ENCODE measurements around the gene PES1.
"Not testable (repeated sequence)": the region's sequence is repeated elsewhere in the genome, so short reads cannot be mapped to it uniquely, and the experiment has no call there.

PES1 gene

DNA sequence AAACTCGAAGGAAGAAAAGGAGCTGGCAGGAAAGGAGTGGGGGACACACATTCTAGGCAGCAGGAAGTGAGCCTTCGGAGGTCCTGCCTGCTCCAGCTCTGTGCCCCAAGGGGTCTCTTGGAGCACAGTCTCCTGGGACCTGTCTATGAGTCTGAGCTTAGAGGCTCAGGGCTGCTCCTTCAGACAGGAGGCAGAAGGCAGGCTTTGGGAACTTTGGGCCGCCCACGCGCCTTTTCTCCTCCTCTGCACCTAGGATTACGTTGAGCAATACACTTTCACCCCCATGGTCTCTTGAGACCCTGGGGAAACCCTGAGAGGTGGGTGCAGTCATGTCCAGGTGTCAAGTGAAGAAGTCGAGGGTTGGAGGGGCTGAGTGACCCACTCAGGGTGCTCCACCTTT lies 16.2 kb upstream of the PES1 start:
- DNase-seq (ENCODE audit: low read depth), result no peak

DNA sequence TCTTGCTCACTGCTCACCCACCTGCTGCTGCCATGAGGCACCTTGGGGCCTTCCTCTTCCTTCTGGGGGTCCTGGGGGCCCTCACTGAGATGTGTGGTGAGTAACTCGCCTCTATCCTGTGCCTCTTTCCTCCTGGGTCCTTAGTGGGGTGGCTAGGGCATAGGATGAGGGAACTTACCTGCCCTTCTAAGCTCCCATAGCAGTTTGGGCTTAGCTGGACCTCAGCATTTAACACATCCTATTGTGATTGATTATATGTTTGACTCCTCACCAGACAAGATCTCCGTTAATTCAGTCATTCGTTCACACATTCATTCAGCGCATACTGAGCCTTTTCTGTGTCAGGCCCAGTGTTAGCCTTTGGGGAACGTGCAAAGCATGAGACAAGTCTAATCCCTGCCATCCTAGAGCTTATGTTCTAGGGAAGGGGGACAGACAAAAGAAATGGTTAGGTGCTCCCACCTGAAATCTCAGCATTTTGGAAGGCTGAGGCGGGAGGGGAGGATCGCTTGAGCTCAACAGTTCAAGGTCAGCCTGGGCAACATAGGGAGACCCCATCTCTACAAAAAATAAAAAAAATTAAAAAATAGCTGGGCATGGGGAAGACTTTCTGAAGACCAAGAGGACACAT lies 15.7 kb upstream of the PES1 start:
- DNase-seq (ENCODE audit: low read depth), result no peak

DNA sequence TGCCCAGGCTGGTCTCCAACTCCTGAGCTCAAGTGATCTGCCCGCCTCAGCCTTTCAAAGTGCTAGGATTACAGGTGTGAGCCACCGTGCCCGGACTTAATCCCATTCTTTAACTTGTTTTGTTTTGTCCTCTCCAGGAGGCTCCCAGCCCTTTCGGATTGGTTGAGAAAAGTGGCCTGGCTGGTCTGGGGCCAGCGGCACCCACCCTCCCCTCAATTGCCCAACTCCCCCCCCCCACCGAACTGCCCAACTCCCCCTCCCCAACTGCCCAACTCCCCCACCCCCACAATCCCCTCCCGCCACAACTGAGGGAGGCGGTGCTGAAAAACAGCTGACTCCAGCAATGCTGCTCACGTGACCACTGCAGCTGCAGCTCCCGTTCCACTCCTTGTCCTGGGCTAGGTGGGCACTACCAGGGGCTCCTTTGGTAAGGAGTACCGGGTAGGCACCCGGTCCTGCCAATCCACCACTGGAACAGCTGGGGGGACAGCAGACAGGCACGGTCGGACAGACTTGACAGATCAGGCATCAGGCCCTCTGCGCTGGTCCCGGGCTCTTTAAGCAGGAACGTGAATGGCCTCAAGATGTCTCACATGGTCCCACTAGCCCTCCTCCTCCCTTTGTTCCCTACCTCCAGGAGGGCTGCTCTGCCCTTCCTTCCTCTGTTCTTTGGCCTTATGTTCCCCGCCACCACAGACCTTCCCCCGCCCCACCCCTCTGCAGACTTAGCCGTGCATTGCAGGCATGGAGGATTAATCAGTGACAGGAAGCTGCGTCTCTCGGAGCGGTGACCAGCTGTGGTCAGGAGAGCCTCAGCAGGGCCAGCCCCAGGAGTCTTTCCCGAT lies 15.0 kb upstream of the PES1 start, which contains the start of gene TCN2:
Gene TCN2, plus strand, starts transcription at position 720 of the 845 bp plus-strand sequence. CDS start 158 bp downstream, outside the sequence.
- no peak for DNase-seq (ENCODE audit: low read depth)

DNA sequence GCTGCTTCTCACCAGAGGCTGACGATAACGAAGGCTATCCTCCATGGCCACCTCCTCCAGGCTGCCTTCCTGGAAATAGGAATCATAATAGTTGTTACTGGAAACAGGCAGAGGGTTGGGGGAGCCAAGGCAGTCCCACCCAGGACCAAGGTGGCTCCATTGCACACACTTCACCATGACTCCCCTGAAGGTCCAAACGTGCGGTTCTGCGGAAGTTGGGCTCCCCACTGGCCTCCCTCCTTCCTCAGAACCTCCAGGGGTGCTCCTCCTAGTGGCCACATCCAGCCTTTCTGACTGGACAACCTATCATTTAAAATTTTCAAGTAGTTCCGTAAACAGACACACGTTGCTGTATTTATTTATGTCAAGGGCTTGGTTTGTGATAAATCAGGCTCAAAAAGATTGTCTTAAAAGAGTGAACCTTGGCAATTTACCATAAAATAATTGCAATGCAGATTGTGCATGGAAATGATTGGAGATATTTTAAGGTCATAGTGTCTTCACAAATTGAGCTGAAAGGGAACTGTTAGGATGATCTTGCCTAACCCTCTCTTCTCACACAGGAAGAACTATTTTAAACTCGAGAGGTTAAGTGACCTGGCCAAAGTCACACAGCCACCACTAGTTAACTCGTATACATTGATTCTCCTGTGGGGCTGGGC lies 13.9 kb upstream of the PES1 start:
- DNase-seq (ENCODE audit: low read depth), result no peak

DNA sequence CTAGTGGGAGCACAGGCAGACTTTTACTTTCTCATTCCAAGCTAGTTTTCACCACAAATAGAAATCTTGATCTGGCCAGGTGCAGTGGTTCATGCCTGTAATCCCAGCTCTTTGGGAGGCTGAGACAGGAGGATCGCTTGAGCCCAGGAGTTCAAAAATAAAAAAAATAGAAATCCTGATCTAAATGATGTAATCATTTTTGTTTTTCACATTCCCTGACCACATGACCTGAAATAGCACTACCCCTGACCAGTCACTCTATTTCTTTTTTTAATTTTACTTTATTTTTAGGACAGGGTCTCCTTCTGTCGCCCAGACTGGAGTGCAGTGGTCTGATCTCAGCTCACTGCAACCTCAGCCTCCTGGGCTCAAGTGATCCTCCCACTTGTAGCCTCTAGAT lies 13.0 kb upstream of the PES1 start:
- no peak for DNase-seq (ENCODE audit: low read depth)

DNA sequence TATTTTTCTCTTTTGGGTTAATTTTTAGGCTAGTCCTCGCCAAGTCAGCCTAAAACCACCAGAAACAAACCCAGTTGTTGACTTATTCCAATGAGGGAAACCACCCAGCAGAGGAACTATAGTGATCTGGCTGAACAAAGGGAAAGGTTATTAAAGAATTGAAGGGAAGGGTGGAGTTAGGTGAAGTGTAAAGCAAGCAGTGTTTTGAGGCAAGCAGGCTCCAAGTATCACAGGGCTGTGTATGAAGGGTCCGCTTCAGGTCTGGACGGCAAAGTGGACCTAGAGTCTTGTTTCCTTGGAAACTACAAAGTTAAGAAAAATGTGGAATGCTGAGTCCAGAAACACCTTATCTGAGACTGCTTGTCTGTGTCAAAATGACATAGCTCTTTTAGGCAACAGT lies 12.1 kb upstream of the PES1 start:
- no peak for DNase-seq (ENCODE audit: low read depth)

DNA sequence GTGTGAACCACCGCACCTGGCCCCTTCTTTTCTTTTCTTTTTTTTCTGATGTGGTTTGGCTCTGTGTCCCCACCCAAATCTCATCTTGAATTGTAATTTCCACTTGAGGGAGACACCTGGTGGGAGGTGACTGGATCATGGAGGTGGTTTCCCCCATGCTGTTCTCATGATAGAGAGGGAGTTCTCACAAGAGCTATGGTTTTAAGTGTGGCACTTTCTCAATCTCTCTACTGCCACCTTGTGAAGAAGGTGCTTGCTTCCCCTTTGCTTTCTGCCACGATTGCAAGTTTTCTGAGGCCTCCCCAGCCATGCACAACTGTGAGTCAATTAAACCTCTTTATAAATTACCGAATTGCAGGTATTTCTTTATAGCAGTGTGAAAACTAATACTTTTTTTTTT lies 10.3 kb upstream of the PES1 start:
- DNase-seq (ENCODE audit: low read depth), result no peak

DNA sequence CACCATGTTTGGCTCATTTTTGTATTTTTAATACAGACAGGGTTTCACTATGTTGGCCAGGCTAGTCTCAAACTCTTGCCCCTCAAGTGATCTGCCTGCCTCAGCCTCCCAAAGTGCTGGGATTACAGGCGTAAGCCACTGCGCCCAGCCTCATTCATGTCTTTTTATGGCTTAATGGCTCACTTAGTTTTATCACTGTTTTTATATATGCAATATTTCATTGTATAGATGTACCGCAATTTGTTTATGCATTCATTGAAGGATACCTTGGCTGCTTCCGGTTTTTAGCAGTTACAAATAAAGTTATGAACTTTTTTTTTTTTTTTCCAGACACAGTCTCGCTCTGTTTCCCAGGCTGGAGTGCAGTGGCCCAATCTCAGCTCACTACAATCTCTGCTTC lies 9.8 kb upstream of the PES1 start:
- DNase-seq (ENCODE audit: low read depth), result no peak

DNA sequence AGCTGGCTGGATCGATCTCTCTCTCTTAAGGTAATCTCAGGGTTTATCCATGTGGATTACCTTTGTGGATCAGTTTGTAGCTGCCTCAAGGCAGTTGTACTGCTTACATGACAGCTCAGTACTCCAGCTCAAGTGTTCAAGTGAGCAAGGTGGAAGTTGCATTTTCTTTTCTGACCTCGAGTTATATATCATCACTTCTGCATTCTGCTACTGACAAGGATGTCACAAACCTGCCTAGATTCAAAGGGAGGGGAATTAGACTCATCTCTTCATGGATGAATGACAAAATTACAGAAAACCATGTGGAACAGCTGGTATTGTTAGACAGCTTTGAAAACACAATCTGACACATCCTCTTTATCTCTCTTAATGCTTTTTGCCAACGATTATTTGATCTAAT lies 9.2 kb upstream of the PES1 start:
- DNase-seq (ENCODE audit: low read depth), result no peak

DNA sequence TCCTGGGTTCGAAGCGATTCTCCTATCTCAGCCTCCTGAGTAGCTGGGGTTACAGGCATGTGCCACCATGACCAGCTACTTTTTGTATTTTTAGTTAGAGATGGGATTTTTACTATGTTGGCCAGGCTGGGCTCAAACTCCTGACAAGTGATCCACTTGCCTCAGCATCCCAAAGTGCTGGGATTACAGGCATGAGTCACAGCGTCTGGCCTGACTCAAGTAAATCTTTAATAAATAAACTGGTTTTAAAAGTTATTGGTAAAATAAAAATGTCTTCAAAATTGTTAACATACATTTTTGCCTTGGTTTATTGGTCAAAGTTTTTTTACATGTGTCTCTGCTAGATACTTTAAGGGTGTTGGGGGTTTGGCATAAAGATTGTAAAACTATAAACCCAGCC lies 7.3 kb upstream of the PES1 start:
- no peak for DNase-seq (ENCODE audit: low read depth)

DNA sequence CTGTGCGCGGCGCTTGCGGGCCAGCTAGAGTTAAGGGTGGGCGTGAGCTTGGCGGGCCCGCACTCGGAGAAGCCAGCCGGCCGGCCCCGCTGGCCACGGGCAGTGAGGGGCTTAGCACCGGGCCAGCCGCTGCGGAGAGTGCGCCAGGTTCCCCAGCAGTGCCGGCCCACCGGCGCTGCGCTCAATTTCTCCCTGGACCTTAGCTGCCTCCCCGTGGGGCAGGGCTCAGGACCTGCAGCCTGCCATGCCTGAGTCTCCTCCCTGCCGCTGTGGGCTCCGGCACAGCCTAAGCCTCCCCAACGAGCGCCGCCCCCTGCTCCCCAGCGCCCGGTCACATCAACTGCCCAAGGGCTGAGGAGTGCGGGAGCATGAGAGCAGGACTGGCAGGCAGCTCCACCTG lies 5.2 kb upstream of the PES1 start:
- no peak for DNase-seq (ENCODE audit: low read depth)

DNA sequence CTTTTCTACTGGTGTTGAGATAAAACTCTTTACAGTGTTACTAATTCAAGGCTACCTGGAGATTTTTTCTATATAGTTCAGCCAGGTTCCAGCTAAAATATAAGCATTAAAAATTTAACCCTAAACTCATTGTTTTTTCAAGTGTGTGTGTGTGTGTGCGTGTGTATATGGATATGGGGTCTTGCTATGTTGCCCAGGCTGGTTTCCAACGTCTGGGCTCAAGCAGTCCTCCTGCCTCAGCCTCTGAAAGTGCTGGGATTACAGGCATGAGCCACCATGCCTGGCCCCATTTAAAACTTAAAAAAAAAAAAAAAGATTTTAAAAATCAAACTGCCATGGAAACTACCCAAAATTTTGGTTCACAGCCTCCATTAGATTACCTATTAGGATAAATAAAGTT lies 4.5 kb upstream of the PES1 start:
- DNase-seq (ENCODE audit: low read depth), result no peak

DNA sequence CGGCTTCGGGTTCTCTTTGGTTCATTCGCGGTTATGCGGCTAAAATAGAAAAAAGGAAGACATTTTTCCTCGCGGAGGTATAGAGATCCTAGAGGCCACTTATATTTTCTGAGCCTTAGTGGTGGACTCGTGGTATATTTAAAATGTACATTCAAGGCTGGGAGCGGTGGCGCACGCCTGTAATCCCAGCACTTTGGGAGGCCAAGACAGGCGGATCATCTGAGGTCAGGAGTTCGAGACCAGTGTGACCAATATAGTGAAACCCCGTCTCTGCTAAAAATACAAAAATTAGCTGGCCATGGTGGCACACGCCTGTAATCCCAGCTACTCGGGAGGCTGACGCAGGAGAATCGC lies 627 bp upstream of the PES1 start:
- not testable (repeated sequence) for DNase-seq (ENCODE audit: low read depth)

DNA sequence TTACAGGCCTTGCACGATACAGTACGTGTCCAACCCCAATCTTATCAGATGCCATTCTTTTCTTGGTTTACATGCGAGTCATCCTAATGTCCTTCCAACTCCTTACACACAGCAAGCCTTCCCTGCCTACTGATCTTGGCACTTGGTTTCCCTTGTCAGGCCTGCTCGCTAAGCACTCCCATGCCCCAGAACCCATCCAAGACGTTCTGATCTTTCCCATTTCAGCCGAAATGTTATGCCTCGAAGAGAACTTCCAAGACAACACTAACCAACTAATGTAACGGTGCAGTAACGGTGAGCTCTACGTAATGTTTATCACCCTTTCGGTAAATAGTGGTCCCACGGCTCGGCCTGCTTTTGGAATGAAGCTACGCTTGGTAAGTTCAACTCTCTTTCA lies 521 bp downstream of the PES1 start:
- DNase-seq (ENCODE audit: low read depth), result no peak

DNA sequence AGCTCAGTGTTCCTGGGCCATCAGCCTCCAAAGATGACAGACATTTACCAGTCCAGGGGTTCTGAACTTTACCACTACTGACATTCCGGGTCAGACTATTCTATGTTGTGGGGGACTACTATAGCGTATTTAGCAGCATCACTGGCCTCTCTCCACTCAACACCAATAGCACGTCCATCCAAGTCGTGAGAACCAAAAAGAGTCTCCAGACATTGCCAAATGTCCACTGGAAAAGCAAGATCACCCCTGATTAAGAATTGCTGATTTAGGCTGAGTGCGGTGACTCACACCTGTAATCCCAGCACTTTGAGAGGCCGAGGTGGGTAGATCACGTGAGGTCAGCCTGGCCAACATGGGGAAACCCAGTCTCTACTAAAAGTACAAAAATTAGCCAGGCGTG lies 5.3 kb downstream of the PES1 start:
- no peak for DNase-seq (ENCODE audit: low read depth)

DNA sequence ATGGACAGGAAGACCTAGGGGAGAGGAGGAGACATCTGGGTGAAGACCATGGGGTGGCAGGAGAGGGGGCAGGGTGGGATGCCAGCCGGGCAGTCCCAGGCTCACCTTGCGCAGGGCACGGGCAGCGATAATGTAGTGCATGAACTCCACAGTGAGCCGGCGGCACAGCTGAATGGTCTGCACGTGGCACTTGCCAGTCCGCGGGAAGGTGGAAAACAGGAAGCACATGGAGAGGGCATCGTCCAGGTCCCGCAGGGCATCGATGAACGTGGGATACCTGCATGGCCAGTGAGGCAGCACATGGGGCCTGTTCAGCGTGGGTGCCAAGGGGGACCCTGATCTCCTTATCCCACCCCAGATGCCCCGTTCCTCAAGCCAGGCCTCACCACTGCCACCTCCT lies 7.3 kb downstream of the PES1 start:
- no peak for DNase-seq (ENCODE audit: low read depth)

DNA sequence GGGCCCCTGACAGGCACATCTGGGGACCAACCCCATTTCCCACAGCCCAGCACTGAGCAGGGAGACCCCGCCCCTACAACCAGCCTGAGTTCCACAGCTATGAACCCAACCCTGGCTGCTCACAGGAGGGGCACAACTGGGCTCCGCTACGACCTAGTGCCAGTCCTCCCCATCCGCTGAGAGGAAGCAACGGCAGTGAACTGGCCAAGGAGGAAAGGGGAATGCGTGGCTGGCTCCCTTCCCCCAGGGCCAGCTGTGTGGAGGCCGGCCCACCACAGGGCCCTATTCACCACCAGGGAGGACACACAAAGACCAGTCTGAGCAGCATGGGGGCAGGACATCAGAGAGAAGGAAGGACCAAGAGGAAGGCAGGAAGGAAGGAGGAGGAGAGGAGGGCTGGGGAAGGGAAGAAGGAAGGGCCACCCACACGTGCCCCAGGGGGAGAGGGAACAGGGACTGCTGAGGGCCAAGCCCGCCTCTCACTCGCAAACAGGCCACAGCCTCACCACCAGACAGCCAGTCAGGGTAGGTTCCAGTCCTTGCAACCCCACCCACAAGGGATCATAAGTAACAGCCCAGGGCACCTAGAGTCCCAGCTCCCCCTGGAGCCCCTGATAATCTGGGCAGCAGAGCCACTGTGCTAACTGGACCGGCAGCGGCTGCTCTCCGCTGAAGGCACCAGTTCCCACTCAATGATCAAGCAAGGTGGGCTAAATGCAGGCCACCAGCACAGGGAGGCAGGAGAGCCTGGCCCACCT lies 8.7 kb downstream of the PES1 start:
- no peak for DNase-seq (ENCODE audit: low read depth)

DNA sequence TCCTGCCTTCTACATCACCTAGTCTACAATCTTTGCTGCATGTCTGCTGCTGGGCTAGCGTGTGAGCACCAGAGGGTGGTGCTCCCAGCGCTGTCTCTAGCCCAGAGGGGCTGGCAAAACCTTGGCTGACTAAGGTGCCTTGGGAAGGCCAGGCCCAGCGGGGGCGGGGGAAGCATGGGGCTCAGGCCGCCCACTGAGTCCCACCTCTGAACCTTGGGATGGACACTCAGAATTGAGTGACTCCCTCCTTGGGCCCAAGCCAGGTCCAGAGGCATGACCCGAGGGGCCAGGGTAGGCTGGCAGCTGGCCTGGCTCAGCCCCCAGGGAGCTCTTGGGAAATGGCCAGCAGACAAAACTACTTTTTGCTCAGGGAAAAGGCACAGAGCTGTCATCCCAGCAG lies 9.7 kb downstream of the PES1 start:
- no peak for DNase-seq (ENCODE audit: low read depth)

DNA sequence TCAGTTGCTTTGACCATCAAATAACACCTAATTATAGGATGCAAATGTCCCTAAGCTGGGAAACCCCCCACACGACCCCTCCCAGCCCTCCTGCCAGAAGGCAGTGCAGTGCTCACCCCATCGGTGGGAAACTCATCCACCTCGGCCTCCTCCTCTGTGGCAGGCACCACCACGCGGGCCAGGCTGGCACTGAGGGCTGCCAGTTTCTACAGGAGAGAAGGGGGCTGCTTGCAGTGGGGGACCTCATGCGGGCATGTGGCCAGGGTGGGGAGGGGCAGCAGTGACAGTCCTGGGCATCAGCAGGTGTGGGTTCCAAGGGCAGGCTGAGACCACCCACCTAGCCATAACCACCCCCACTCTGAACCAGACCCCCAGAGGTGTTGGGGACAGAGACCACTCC lies 10.8 kb downstream of the PES1 start:
- DNase-seq (ENCODE audit: low read depth), result no peak

DNA sequence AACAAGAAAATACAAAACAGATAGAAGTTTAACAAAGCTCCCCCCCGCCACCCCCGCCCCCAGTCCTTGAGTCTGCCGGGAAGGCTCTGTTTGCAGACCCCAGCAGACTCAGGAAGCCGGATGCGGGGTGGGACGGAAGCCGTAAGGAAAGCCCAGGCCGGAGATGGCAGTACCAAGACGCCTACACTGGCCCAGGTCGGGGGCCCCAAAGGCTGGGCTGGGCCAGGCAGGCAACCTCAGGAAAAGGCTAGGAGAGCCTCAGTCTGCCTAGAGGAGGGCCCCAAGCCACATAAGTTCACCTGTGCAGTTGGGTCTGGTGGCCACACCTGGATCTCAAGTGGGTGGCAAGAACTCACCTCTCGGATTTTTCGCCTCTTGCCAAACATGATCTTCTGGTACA lies 13.2 kb downstream of the PES1 start:
- DNase-seq (ENCODE audit: low read depth), result no peak

DNA sequence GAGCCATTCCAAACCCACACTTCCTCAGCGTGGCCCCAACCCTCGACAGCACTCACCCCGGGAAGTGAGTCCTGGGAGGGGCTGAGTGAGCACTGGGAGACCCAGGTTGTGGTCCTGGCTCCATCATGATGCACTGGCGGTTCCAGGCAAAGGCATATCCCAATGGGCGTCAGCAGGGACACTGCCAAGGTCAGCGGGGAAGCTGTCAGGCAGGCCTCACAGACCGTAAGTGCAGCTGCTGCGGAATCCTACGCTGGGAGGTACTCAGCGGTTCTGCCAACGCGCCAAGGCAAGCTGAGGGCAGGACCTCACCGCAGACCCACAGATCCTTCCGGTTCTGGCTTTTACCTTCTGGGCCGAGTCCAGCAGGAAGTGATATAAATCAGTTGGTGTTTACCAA lies 15.9 kb downstream of the PES1 start:
- DNase-seq (ENCODE audit: low read depth), result no peak

DNA sequence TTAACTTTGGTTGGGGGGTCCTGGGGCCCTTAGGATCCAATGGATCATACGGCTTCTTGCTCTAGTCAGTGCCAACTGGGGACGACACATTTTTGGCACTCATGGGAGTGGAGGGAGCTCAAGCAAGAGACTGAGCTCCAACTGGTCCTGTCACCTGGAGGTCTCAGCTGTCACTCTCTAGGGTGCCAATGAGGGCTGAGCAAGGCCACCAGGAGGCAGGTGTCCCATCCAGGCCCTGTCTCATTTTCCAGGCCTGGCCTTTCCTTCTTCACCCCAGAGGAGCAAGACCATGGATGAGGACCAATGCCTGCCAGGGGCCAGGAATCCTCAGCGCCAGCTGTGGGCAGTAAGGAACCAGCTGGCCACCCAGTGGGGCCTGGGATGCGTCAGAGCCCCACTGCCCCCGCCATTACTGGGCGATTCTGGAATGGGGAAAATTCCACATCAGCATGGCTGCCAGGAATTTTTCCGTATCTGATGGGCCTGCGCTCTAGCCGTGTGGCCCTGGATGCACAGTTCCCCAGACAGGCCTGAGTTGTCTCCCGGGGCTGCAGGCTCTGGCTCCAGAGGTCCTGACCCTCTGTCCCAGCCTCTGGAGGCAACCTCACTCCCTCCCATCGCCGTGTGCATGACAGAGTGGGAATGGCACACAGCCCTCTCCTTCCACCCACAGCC lies 16.6 kb downstream of the PES1 start:
- DNase-seq (ENCODE audit: low read depth), result no peak

Measured in activated T-helper 1 cell treated with Interleukin-2 at 50 U/mL for 16 hours (primary cell).